Neural cell (in vitro differentiated cells): Measurements from ENCODE around the gene ADIPOR2.

ENCODE experiments used
- CTCF ChIP-seq: fragments of 450-650 bp; IDR thresholded peaks from 2 replicates; pipeline ENCODE4 v1.5.1; 2014; ENCODE audit warnings: antibody characterized with exemption, mild to moderate bottlenecking, moderate library complexity; ENCODE audit not compliant: poor library complexity, severe bottlenecking
- EP300 ChIP-seq: fragments of 450-650 bp; conservative IDR thresholded peaks from 2 replicates; pipeline ENCODE4 v1.6.1; 2014; ENCODE audit warnings: antibody characterized with exemption, mild to moderate bottlenecking, moderate library complexity; ENCODE audit not compliant: poor library complexity, severe bottlenecking
- EZH2 ChIP-seq: fragments of 200-600, 300-800 bp; shearing (Covaris generic), sonication (generic); IDR thresholded peaks from 2 replicates; pipeline ENCODE4 v1.6.1; 2014; ENCODE audit warnings: antibody characterized with exemption, low read length, borderline replicate concordance, mild to moderate bottlenecking; ENCODE audit not compliant: insufficient read depth, poor library complexity, severe bottlenecking
- MXI1 ChIP-seq: fragments of 450-650 bp; conservative IDR thresholded peaks from 2 replicates; pipeline ENCODE4 v1.6.1; 2014; ENCODE audit warnings: antibody characterized with exemption, mild to moderate bottlenecking; ENCODE audit not compliant: poor library complexity, severe bottlenecking
- POLR2AphosphoS5 ChIP-seq: IDR thresholded peaks from 2 replicates; pipeline ENCODE4 v1.6.1; 2012
- RAD21 ChIP-seq: fragments of 450-650 bp; conservative IDR thresholded peaks from 2 replicates; pipeline ENCODE4 v1.6.1; 2014; ENCODE audit warnings: antibody characterized with exemption, mild to moderate bottlenecking, moderate library complexity
- TAF1 ChIP-seq: IDR thresholded peaks from 2 replicates; pipeline ENCODE4 v1.6.1; 2012; ENCODE audit warnings: low read depth

GRCh38 chr12:1807087-1807860 lies 116.4 kb downstream of the ADIPOR2 start:
- TF ChIP-seq CTCF = no peak
- TF ChIP-seq EZH2 = no peak
- no peak for TF ChIP-seq POLR2AphosphoS5
- no peak for TF ChIP-seq RAD21
- no peak for TF ChIP-seq EP300
- no peak for TF ChIP-seq TAF1
- TF ChIP-seq MXI1 = no peak
